SK-N-SH (cell line): Measurements from ENCODE around the gene C8G. TPM values are rescaled to one million over a fixed set of nuclear protein-coding genes. Genes with fewer than 3 reads are reported as not detected.

Experiments
- CTCF ChIA-PET: fragments of 300-600, 350-600 bp; formaldehyde crosslinking; extraction: SDS; loops from one replicate; lab custom pipeline; 2021; lab: Yijun Ruan, JAX
- POLR2A ChIA-PET: fragments of 350-600 bp; sonication (Branson Sonifier 250); formaldehyde crosslinking; extraction: SDS; loops from one replicate; lab custom pipeline; 2020; ENCODE audit warnings: antibody characterized with exemption, inconsistent platforms; lab: Yijun Ruan, JAX
- DNase-seq: peaks from one replicate; pipeline ENCODE4 v3.0.0; 2012
- H2AFZ ChIP-seq: fragments of 200-600 bp; sonication (generic); 2 replicates; pipeline ENCODE4 v1.8.1; 2016; ENCODE audit warnings: antibody characterized with exemption, mild to moderate bottlenecking, low read depth
- H3F3A ChIP-seq: fragments of 200-600 bp; sonication (generic); replicated peaks from 2 replicates; pipeline ENCODE3; 2016; ENCODE audit warnings: antibody characterized with exemption, mild to moderate bottlenecking; ENCODE audit not compliant: insufficient read depth
- H3K27ac ChIP-seq, 2 experiments: fragments of 200-500 bp in 1 of 2; fragments of 200-600 bp in 1 of 2; sonication (Bioruptor generic) in 1 of 2; sonication (generic), shearing (Covaris generic) in 1 of 2; 2 replicates each; pipeline versions ENCODE4 v1.5.1 to v1.6.1; 2014 to 2016; ENCODE audit warnings: low read depth in 2 of 2, inconsistent platforms in 1 of 2, low read length in 1 of 2, mild to moderate bottlenecking in 1 of 2, mixed read lengths in 1 of 2
- H3K27me3 ChIP-seq: fragments of 200-600 bp; sonication (generic), shearing (Covaris generic); 2 replicates; pipeline ENCODE4 v1.6.1; 2016; ENCODE audit warnings: mixed run types; ENCODE audit not compliant: insufficient read depth
- H3K36me3 ChIP-seq, 2 experiments: fragments of 200-500 bp in 1 of 2; fragments of 200-600 bp in 1 of 2; sonication (Bioruptor generic) in 1 of 2; sonication (generic) in 1 of 2; replicated peaks in 1 of 2; 2 replicates each; pipeline versions ENCODE3 to v1.5.1; 2014 to 2016; ENCODE audit warnings: low read length in 1 of 2, mild to moderate bottlenecking in 1 of 2; ENCODE audit not compliant: insufficient read depth in 2 of 2, control insufficient read depth in 1 of 2
- H3K4me1 ChIP-seq, 2 experiments: fragments of 200-500 bp in 1 of 2; fragments of 200-600 bp in 1 of 2; sonication (Bioruptor generic) in 1 of 2; sonication (generic), shearing (Covaris generic) in 1 of 2; 2 replicates each; pipeline versions ENCODE4 v1.5.1 to v1.6.1; 2014 to 2016; ENCODE audit warnings: low read depth in 1 of 2, low read length in 1 of 2, mixed run types in 1 of 2; ENCODE audit not compliant: insufficient read depth in 2 of 2, control insufficient read depth in 1 of 2
- H3K4me2 ChIP-seq: fragments of 200-600 bp; sonication (generic), shearing (Covaris generic); 2 replicates; pipeline ENCODE4 v1.6.1; 2017; ENCODE audit warnings: mixed run types
- H3K4me3 ChIP-seq, 2 experiments: fragments of 200-500 bp in 1 of 2; fragments of 200-600 bp in 1 of 2; sonication (Bioruptor generic) in 1 of 2; sonication (generic), shearing (Covaris generic) in 1 of 2; 2 replicates each; pipeline versions ENCODE4 v1.5.1 to v1.8.1; 2014 to 2016; ENCODE audit warnings: low read depth in 2 of 2, inconsistent platforms in 1 of 2, low read length in 1 of 2, mild to moderate bottlenecking in 1 of 2, mixed read lengths in 1 of 2, moderate library complexity in 1 of 2
- H3K79me2 ChIP-seq: fragments of 200-600 bp; sonication (generic); 2 replicates; pipeline ENCODE4 v1.8.1; 2017; ENCODE audit warnings: mild to moderate bottlenecking; ENCODE audit not compliant: insufficient read depth
- H3K9ac ChIP-seq: fragments of 200-600 bp; sonication (generic); 2 replicates; pipeline ENCODE4 v1.6.1; 2017; ENCODE audit warnings: mixed run types
- H3K9me2 ChIP-seq: fragments of 200-600 bp; sonication (generic); 2 replicates; pipeline ENCODE4 v1.6.1; 2017; ENCODE audit warnings: mixed run types
- H3K9me3 ChIP-seq: fragments of 200-600 bp; sonication (generic); 2 replicates; pipeline ENCODE4 v1.6.1; 2017; ENCODE audit warnings: mixed run types, mild to moderate bottlenecking, moderate library complexity
- H4K20me1 ChIP-seq: fragments of 200-600 bp; sonication (generic); 2 replicates; pipeline ENCODE4 v1.6.1; 2017; ENCODE audit warnings: mild to moderate bottlenecking, mixed run types; ENCODE audit not compliant: insufficient read depth
- ELF1 ChIP-seq: IDR thresholded peaks from 2 replicates; pipeline ENCODE4 v1.4.0; 2012
- EP300 ChIP-seq, 2 experiments: IDR thresholded peaks; 2 replicates each; pipeline versions ENCODE4 v1.4.0 to v1.6.1; 2012; ENCODE audit warnings: borderline replicate concordance in 1 of 2, low read depth in 1 of 2, low read length in 1 of 2
- FOSL2 ChIP-seq: IDR thresholded peaks from 2 replicates; pipeline ENCODE4 v1.4.0; 2012; ENCODE audit warnings: low read depth, mild to moderate bottlenecking, moderate library complexity, borderline replicate concordance
- FOXM1 ChIP-seq: IDR thresholded peaks from 2 replicates; pipeline ENCODE4 v1.4.0; 2012; ENCODE audit warnings: low read depth, mild to moderate bottlenecking
- NFIC ChIP-seq: IDR thresholded peaks from 2 replicates; pipeline ENCODE4 v1.4.0; 2012; ENCODE audit warnings: borderline replicate concordance
- NRF1 ChIP-seq: IDR thresholded peaks from 2 replicates; pipeline ENCODE4 v1.6.1; 2012; ENCODE audit warnings: low read depth, mild to moderate bottlenecking, low read length
- RAD21 ChIP-seq: IDR thresholded peaks from 2 replicates; pipeline ENCODE4 v1.6.1; 2012; ENCODE audit warnings: mild to moderate bottlenecking, low read length
- RFX5 ChIP-seq: IDR thresholded peaks from 2 replicates; pipeline ENCODE4 v1.6.1; 2012; ENCODE audit warnings: mild to moderate bottlenecking, improper control_type of control experiment, low read length
- RXRA ChIP-seq: IDR thresholded peaks from 2 replicates; pipeline ENCODE4 v1.4.0; 2012; ENCODE audit warnings: low read depth, mild to moderate bottlenecking, borderline replicate concordance
- SIN3A ChIP-seq: IDR thresholded peaks from 2 replicates; pipeline ENCODE4 v1.6.1; 2012; ENCODE audit warnings: low read depth, mild to moderate bottlenecking, low read length, moderate library complexity, borderline replicate concordance
- SMC3 ChIP-seq: IDR thresholded peaks from 2 replicates; pipeline ENCODE4 v1.6.1; 2012; ENCODE audit warnings: low read depth, low read length, improper control_type of control experiment
- TCF12 ChIP-seq: IDR thresholded peaks from 2 replicates; pipeline ENCODE4 v1.4.0; 2012
- WGBS: methylation state at CpG from one replicate; pipeline ENCODE4 v1.1.6; 2017; ENCODE audit warnings: low lambda C conversion rate; 5-methylcytosine and 5-hydroxymethylcytosine counted together
- polyA plus RNA-seq, 3 experiments: library from polyadenylated mRNA; depleted of rRNA; stranded (reverse); fragments of >200 nt; gene quantifications; 2 replicates each; pipeline ENCODE4 v1.2.3, GENCODE V29; 2012
- TF ChIP-seq, protein P1 (sequence below): fragments of 150-350 bp; IDR thresholded peaks from 2 replicates; pipeline ENCODE4 v1.6.1; 2017; ENCODE audit warnings: antibody characterized with exemption, low read length, low read depth, borderline replicate concordance
- TF ChIP-seq, protein P2 (sequence below): IDR thresholded peaks from 2 replicates; pipeline ENCODE4; 2012
- TF ChIP-seq, protein P3 (sequence below): fragments of 150-350 bp; IDR thresholded peaks from 2 replicates; pipeline ENCODE4 v1.6.1; 2016; ENCODE audit warnings: mild to moderate bottlenecking, low read depth, low read length
- TF ChIP-seq, protein P4 (sequence below): IDR thresholded peaks from 2 replicates; pipeline ENCODE4 v1.4.0; 2012; ENCODE audit warnings: low read depth, borderline replicate concordance

C8G gene
- polyA plus RNA-seq, 1 of the 3 experiments (the other 2 are of a cell fraction): 0.28 TPM

DNA sequence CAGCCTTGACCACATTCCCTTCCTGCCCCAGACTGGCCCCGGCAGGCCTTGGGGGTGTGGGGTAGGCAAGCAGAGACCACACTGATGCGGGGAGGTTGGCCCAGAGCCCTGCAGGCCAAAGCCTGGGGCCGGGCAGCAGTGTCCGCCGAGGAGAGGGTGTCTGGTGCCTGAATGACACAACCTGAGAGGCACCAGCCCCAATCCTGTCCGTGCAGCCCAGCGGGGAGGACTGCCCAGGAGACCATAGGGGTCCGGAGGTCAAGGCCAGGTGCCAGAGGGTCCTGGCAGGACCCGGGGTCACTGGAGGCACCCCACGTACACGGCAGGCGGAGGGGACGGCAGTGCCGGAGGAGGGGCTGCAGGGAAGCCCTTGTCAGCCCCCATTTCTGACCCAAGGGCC lies 26.7 kb downstream of the C8G start (continued):
- TF ChIP-seq, protein P1, sequence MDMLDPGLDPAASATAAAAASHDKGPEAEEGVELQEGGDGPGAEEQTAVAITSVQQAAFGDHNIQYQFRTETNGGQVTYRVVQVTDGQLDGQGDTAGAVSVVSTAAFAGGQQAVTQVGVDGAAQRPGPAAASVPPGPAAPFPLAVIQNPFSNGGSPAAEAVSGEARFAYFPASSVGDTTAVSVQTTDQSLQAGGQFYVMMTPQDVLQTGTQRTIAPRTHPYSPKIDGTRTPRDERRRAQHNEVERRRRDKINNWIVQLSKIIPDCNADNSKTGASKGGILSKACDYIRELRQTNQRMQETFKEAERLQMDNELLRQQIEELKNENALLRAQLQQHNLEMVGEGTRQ: no peak
- TF ChIP-seq, protein P2, sequence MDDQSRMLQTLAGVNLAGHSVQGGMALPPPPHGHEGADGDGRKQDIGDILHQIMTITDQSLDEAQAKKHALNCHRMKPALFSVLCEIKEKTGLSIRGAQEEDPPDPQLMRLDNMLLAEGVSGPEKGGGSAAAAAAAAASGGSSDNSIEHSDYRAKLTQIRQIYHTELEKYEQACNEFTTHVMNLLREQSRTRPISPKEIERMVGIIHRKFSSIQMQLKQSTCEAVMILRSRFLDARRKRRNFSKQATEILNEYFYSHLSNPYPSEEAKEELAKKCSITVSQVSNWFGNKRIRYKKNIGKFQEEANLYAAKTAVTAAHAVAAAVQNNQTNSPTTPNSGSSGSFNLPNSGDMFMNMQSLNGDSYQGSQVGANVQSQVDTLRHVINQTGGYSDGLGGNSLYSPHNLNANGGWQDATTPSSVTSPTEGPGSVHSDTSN: no peak
- no peak for TF ChIP-seq SIN3A

DNA sequence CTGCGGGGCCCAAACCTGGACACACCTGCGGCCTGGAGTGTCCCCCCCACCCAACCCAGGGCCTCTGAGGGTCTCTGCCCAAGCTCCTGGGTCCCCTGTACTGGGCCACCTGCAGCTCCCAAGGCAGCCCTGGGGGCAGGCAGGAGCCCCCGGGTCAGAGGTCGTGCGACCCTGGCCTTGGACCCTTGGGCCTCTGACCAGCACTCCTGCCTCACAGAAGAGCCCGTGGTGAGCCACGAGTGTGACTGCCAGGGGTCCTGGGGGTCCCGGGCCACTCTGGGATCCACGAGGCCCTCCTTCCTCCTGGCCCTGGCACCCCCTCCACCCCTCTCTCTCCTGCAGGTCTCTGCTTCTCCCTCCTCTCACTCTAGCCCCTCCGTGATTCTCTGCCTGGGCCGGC lies 27.3 kb downstream of the C8G start:
- Histone ChIP-seq H3K9me3 (no peaks in the 10 kb centered on the region), H3K4me1 (peaks cover 0 to 19% of the 10 kb centered on the region in 2 experiments; a peak in 1 of 4 replicates), H3K27ac (no peak overlapping the region), H3K4me2 (no peak overlapping the region), H3F3A (no peaks in the 10 kb centered on the region), H3K4me3 (no peak overlapping the region), H3K36me3 (no peaks in the 10 kb centered on the region), H3K9me2 (no peaks in the 10 kb centered on the region), H4K20me1 (no peaks in the 10 kb centered on the region), H3K27me3 (no peaks in the 10 kb centered on the region), H3K9ac (no peak overlapping the region), H3K79me2 (no peaks in the 10 kb centered on the region), H2AFZ (no peak overlapping the region)
- CTCF ChIA-PET: interaction anchor here (0.9 kb wide), 1 partner anchor 57 kb away, joined by 3 read pairs; no protein-coding TSS in a partner anchor
- TF ChIP-seq TCF12 (no peak), ELF1 (no peak), RFX5 (no peak), NFIC (no peak), SMC3 (no peak), FOSL2 (no peak), EP300 (IDR thresholded peaks at IDR 0.05; ENCODE audit: borderline replicate concordance in 1 of 2, low read depth in 1 of 2, low read length in 1 of 2) (no peak), SIN3A (no peak)
- TF ChIP-seq, protein P1: no peak
- TF ChIP-seq, protein P3, sequence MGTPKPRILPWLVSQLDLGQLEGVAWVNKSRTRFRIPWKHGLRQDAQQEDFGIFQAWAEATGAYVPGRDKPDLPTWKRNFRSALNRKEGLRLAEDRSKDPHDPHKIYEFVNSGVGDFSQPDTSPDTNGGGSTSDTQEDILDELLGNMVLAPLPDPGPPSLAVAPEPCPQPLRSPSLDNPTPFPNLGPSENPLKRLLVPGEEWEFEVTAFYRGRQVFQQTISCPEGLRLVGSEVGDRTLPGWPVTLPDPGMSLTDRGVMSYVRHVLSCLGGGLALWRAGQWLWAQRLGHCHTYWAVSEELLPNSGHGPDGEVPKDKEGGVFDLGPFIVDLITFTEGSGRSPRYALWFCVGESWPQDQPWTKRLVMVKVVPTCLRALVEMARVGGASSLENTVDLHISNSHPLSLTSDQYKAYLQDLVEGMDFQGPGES: no peak
- DNase-seq: no peak
- POLR2A ChIA-PET: no interaction called here
- 93% methylated on average over 2 of the region's 11 CpGs for WGBS

DNA sequence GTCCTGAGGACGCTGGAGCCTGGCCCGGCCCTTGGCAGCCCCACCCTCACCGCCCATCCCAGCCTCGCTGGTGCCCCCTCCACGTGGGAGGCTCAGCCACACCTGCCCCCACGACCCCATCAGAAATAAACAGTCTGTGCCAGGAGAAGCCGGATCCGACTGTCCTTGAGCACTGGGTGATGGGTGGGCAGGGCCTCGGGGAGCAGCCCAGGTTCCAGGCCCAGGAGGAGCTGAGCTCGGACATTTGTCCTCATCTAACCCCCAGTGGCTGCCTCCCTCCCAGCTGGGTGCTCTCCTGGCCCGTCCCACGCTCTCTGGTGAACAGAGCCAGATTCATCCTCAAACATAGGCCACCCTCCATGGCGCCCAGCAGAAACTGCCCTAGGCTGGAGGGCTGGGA lies 27.7 kb downstream of the C8G start:
- no peaks in the 10 kb centered on the region for H3K36me3 ChIP-seq
- no peaks in the 10 kb centered on the region for H3K9me2 ChIP-seq
- CTCF ChIA-PET: interaction anchor here (0.7 to 4.4 kb wide), 3 partner anchors 25 to 63 kb away, joined by 3 to 24 read pairs (median 3); no protein-coding TSS in a partner anchor
- H3F3A ChIP-seq: no peaks in the 10 kb centered on the region
- TF ChIP-seq, protein P4, sequence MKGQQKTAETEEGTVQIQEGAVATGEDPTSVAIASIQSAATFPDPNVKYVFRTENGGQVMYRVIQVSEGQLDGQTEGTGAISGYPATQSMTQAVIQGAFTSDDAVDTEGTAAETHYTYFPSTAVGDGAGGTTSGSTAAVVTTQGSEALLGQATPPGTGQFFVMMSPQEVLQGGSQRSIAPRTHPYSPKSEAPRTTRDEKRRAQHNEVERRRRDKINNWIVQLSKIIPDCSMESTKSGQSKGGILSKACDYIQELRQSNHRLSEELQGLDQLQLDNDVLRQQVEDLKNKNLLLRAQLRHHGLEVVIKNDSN: no peak
- TF ChIP-seq FOXM1: no peak
- no peak for TF ChIP-seq NRF1
- no peak for TF ChIP-seq RAD21
- no peak for TF ChIP-seq EP300 (IDR thresholded peaks at IDR 0.05; ENCODE audit: borderline replicate concordance in 1 of 2, low read depth in 1 of 2, low read length in 1 of 2)
- TF ChIP-seq RXRA: no peak
- H3K4me3 ChIP-seq: no peak overlapping the region
- no peak overlapping the region for H3K27ac ChIP-seq
- H3K27me3 ChIP-seq: no peaks in the 10 kb centered on the region
- no peak overlapping the region for H3K9ac ChIP-seq
- peaks cover 0 to 23% of the 10 kb centered on the region in 2 experiments; a peak in 1 of 4 replicates for H3K4me1 ChIP-seq
- no peak for DNase-seq
- no peaks in the 10 kb centered on the region for H4K20me1 ChIP-seq
- H3K79me2 ChIP-seq: no peaks in the 10 kb centered on the region
- no peak overlapping the region for H3K4me2 ChIP-seq
- 45% methylated on average over 12 of the region's 13 CpGs for WGBS
- H3K9me3 ChIP-seq: no peaks in the 10 kb centered on the region
- POLR2A ChIA-PET: interaction anchor here (1.5 kb wide), 1 partner anchor 22 kb away, joined by 4 read pairs; no protein-coding TSS in a partner anchor
- no peak overlapping the region for H2AFZ ChIP-seq
